CD4-positive, alpha-beta memory T cell (primary cell): ENCODE measurements around the gene PNMA1. TPM values are rescaled to one million over a fixed set of nuclear protein-coding genes. Genes with fewer than 3 reads are reported as not detected.
"Not testable (repeated sequence)": the region's sequence is repeated elsewhere in the genome, so short reads cannot be mapped to it uniquely, and the experiment has no call there.

Source experiments
- CTCF ChIA-PET: fragments of 350-600 bp; sonication (Branson Sonifier 250); formaldehyde crosslinking; loops from one replicate; lab custom pipeline; 2021; ENCODE audit warnings: inconsistent platforms; ENCODE audit not compliant: partially characterized antibody; lab: Charles Lee
- POLR2A ChIA-PET: fragments of 350-600 bp; sonication (Branson Sonifier 250); formaldehyde crosslinking; loops from one replicate; lab custom pipeline; 2021; ENCODE audit not compliant: partially characterized antibody; lab: Charles Lee
- DNase-seq, 5 donors: peaks; one replicate each; pipeline versions ENCODE4 v3.0.0 to v3.0.0-alpha.2; 2020 to 2022; ENCODE audit warnings: mixed read lengths in 1 of 5
- H3K27ac ChIP-seq: one replicate; pipeline ENCODE4 v1.7.0; 2013; ENCODE audit warnings: low read depth, low read length
- H3K27me3 ChIP-seq: 2 replicates; pipeline ENCODE4 v1.7.0; 2013; ENCODE audit warnings: mild to moderate bottlenecking, low read length, moderate library complexity; ENCODE audit not compliant: insufficient read depth
- H3K36me3 ChIP-seq: 2 replicates; pipeline ENCODE4 v1.7.0; 2013; ENCODE audit warnings: mild to moderate bottlenecking, low read length, moderate library complexity; ENCODE audit not compliant: insufficient read depth
- H3K4me1 ChIP-seq: 2 replicates; pipeline ENCODE4 v1.7.0; 2013; ENCODE audit warnings: mild to moderate bottlenecking, low read length, moderate library complexity; ENCODE audit not compliant: insufficient read depth
- H3K4me3 ChIP-seq, 2 donors: one replicate each; pipeline ENCODE4 v1.7.0; 2013; ENCODE audit warnings: low read length in 2 of 2, mild to moderate bottlenecking in 1 of 2
- H3K9me3 ChIP-seq, 2 donors: one replicate each; pipeline ENCODE4 v1.7.0; 2013; ENCODE audit warnings: low read length in 2 of 2, control low read depth in 1 of 2; ENCODE audit not compliant: control insufficient read depth in 1 of 2
- H3K27ac Mint-ChIP-seq, 7 donors: one replicate each; pipeline ENCODE4 v1.8.0; 2020 to 2021; ENCODE audit warnings: mixed read lengths in 7 of 7, mild to moderate bottlenecking in 6 of 7, inconsistent platforms in 3 of 7, moderate library complexity in 3 of 7
- H3K27me3 Mint-ChIP-seq, 2 donors: one replicate each; pipeline ENCODE4 v1.8.0; 2020 to 2021; ENCODE audit warnings: mixed read lengths in 2 of 2
- H3K36me3 Mint-ChIP-seq, 2 donors: one replicate each; pipeline ENCODE4 v1.8.0; 2020 to 2021; ENCODE audit warnings: mixed read lengths in 2 of 2, inconsistent platforms in 1 of 2, mild to moderate bottlenecking in 1 of 2
- H3K4me1 Mint-ChIP-seq, 4 donors: one replicate each; pipeline ENCODE4 v1.8.0; 2020 to 2021; ENCODE audit warnings: mixed read lengths in 4 of 4, mild to moderate bottlenecking in 1 of 4
- H3K4me3 Mint-ChIP-seq, 8 donors: one replicate each; pipeline ENCODE4 v1.8.0; 2020 to 2021; ENCODE audit warnings: mixed read lengths in 8 of 8, mild to moderate bottlenecking in 7 of 8, moderate library complexity in 6 of 8, inconsistent platforms in 3 of 8
- H3K9me3 Mint-ChIP-seq, 8 donors: one replicate each; pipeline ENCODE4 v1.8.0; 2020 to 2021; ENCODE audit warnings: mixed read lengths in 8 of 8, mild to moderate bottlenecking in 5 of 8, inconsistent platforms in 3 of 8, moderate library complexity in 1 of 8
- intact Hi-C: fragments of 100-400 bp; cut with micrococcal nuclease; formaldehyde crosslinking; loops from one replicate; pipeline ENCODE4 v1.15.1; 2023
- polyA plus RNA-seq, 2 donors: library from polyadenylated mRNA; unstranded; fragments of 300-500 nt; fragmentation: Illumina TruSeq; gene quantifications; one replicate each; pipeline ENCODE4 v1.2.3, GENCODE V29; 2021
- total RNA-seq, 2 experiments: library from RNA; stranded (reverse); gene quantifications; one replicate each; pipeline ENCODE4 v1.2.3, GENCODE V29; 2021

Gene PNMA1
- total and polyA plus RNA-seq, 4 experiments from 2014 or later, result 47.8 to 59.3 (median 54.8) TPM

GRCh38 chr14:73713206-73713802, 880 bp downstream of the PNMA1 start:
- H3K4me3 ChIP-seq, result peak overlapping the region; percentile 92 to 96
- Mint-ChIP-seq H3K9me3 (peaks cover 0 to 5% (median 0%) of the 10 kb centered on the region in 8 donors), H3K4me3 (peak overlapping the region; percentile 85 to 100 (median 98)), H3K36me3 (peaks cover 5 to 41% of the 10 kb centered on the region in 2 donors), H3K4me1 (peaks cover 19 to 35% (median 25%) of the 10 kb centered on the region in 4 donors), H3K27me3 (no peaks in the 10 kb centered on the region), H3K27ac (peak overlapping the region; percentile 89 to 99 (median 95))
- peaks cover 12% of the 10 kb centered on the region for H3K36me3 ChIP-seq
- peak in 1 of 5 donors; percentile 66 for DNase-seq
- no peaks in the 10 kb centered on the region for H3K27me3 ChIP-seq
- POLR2A ChIA-PET, result interaction anchor here (0.9 to 4.9 kb wide), 16 partner anchors 10 to 222 kb away, joined by 3 to 57 read pairs (median 9); partner anchors contain the start of genes ACOT2, ACOT4, ACOT6 and DNAL1
- H3K9me3 ChIP-seq, result no peaks in the 10 kb centered on the region
- CTCF ChIA-PET, result interaction anchor here (1.1 to 4.0 kb wide), 4 partner anchors 10 to 74 kb away, joined by 4 to 19 read pairs (median 10); no protein-coding TSS in a partner anchor
- H3K27ac ChIP-seq, result peak overlapping the region; percentile 80
- intact Hi-C loops, result loop anchor here (5.0 kb wide), 2 partner anchors 49 to 74 kb away; a partner anchor contains a TSS
- H3K4me1 ChIP-seq, result peaks cover 26% of the 10 kb centered on the region

DNA sequence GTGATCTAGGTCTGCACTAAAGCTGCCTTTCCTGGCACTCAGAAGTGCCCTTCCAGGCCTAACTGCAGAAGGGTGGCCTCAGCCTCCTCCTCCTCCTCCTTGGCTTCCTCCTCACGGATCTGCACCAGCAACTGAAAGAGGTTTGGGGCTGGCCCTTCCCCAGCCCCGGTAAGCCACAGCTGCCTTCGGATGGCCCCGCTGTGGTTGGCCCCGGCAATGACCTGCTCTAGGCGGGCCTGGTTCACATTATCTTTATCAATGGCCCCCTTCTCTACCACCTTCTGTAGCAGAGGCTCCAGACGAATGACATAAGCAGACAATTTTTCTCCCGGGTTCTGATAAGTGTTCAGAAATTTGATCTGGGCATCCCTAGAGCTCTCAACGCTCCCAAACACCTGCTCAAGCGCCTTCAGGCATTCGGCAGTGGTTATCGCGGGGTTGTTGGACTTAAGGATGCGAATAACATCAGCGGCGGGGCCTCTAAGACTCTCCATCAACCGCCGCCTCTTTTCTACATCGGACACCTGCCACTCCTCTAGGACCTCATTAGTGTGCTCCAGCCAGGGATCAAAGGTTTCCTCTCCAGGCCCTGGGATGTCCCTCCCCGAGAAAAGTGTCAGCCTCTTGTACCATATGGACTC, 1.5 kb downstream of the PNMA1 start:
- POLR2A ChIA-PET, result interaction anchor here (0.8 to 4.9 kb wide), 19 partner anchors 11 to 237 kb away, joined by 3 to 57 read pairs (median 7); partner anchors contain the start of genes ACOT2, ACOT4, ACOT6 and COQ6
- intact Hi-C loops, result loop anchor here (5.0 kb wide), 2 partner anchors 50 to 75 kb away; a partner anchor contains a TSS
- Mint-ChIP-seq H3K4me1 (peaks cover 19 to 35% (median 25%) of the 10 kb centered on the region in 4 donors), H3K27me3 (no peaks in the 10 kb centered on the region), H3K27ac (peak overlapping the region; percentile 89 to 99 (median 95)), H3K36me3 (peaks cover 5 to 35% of the 10 kb centered on the region in 2 donors), H3K4me3 (peak overlapping the region; percentile 85 to 100 (median 98)), H3K9me3 (peaks cover 0 to 5% (median 0%) of the 10 kb centered on the region in 8 donors)
- CTCF ChIA-PET, result interaction anchor here (1.1 to 4.0 kb wide), 6 partner anchors 10 to 116 kb away, joined by 4 to 19 read pairs (median 6); no protein-coding TSS in a partner anchor
- peak; percentile 13 to 45 (median 20) for DNase-seq
- Histone ChIP-seq H3K4me3 (peak overlapping the region; percentile 92 to 96), H3K4me1 (peaks cover 26% of the 10 kb centered on the region), H3K36me3 (peaks cover 6% of the 10 kb centered on the region), H3K9me3 (no peaks in the 10 kb centered on the region), H3K27ac (peak overlapping the region; percentile 80), H3K27me3 (no peaks in the 10 kb centered on the region)

DNA sequence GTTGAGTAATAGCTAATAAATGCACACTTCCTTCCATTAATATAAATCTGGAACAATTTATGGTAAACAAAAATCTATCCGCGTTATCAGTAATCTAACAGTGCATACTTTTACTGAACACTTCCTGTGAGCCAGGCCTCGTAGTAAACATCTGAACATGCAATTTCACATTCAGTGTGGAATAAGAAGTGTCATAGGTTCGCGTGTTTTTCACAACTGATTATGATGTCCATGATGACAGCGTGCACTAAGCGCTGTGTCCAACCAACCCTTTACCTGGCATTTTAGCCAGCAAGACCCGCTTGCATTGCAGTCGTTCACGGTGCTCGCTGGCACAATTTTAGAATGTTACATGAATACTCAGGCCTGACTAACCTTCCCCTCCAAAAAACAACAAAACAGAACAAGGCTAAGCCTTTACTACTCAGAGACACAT, 2.1 kb downstream of the PNMA1 start:
- Mint-ChIP-seq H3K4me1 (peaks cover 19 to 35% (median 25%) of the 10 kb centered on the region in 4 donors), H3K9me3 (peaks cover 0 to 5% (median 0%) of the 10 kb centered on the region in 8 donors), H3K4me3 (peak overlapping the region; percentile 85 to 100 (median 98)), H3K27ac (peak overlapping the region; percentile 89 to 99 (median 95)), H3K27me3 (no peaks in the 10 kb centered on the region), H3K36me3 (peaks cover 5 to 31% of the 10 kb centered on the region in 2 donors)
- ChIA-PET CTCF (interaction anchor here (1.3 to 4.0 kb wide), 6 partner anchors 11 to 144 kb away, joined by 3 to 19 read pairs (median 6); partner anchors contain the start of gene ACOT2), POLR2A (interaction anchor here (0.7 to 4.9 kb wide), 18 partner anchors 9 to 238 kb away, joined by 3 to 57 read pairs (median 7); partner anchors contain the start of genes ACOT2, ACOT4, ACOT6 and COQ6)
- H3K27me3 ChIP-seq, result no peaks in the 10 kb centered on the region
- H3K4me3 ChIP-seq, result peak overlapping the region; percentile 92 to 96
- H3K9me3 ChIP-seq, result no peaks in the 10 kb centered on the region
- H3K4me1 ChIP-seq, result peaks cover 26% of the 10 kb centered on the region
- intact Hi-C loops, result loop anchor here (5.0 kb wide), 2 partner anchors 50 to 75 kb away; a partner anchor contains a TSS
- peaks cover 6% of the 10 kb centered on the region for H3K36me3 ChIP-seq
- H3K27ac ChIP-seq, result peak overlapping the region; percentile 80
- peak in 4 of 5 donors; percentile 17 to 48 (median 32) for DNase-seq

DNA sequence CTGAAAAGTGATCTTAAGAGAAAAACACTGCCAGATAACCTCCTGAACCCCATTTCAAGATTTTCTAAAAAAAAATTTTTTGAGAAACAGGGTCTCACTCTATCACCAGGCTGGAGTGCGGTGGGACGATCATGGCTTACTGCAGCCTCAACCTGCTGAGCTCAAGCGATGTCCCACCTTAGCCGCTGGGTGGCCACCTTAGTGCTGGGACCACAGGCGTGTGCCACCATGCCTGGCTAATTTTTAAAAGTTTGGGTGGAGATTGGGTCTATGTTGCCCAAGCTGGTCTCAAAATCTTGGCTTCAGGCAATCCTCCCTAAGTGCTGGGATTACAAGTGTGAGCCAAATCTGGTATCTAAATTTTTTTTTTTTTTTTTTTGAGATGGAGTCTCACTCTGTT, 3.4 kb downstream of the PNMA1 start:
- no peak overlapping the region for H3K27ac Mint-ChIP-seq
- no peaks in the 10 kb centered on the region for H3K9me3 ChIP-seq
- H3K27me3 ChIP-seq, result no peaks in the 10 kb centered on the region
- peaks cover 19 to 35% (median 24%) of the 10 kb centered on the region in 4 donors for H3K4me1 Mint-ChIP-seq
- H3K9me3 Mint-ChIP-seq, result peaks cover 0 to 5% (median 0%) of the 10 kb centered on the region in 8 donors
- intact Hi-C loops, result loop anchor here (5.0 kb wide), 2 partner anchors 52 to 77 kb away; a partner anchor contains a TSS
- H3K4me3 Mint-ChIP-seq, result peak overlapping the region in 2 of 8 donors; percentile 4 to 22
- H3K36me3 ChIP-seq, result peaks cover 4% of the 10 kb centered on the region
- peaks cover 26% of the 10 kb centered on the region for H3K4me1 ChIP-seq
- ChIA-PET POLR2A (interaction anchor here (0.9 to 4.9 kb wide), 9 partner anchors 11 to 239 kb away, joined by 3 to 57 read pairs (median 6); partner anchors contain the start of genes ACOT6, COQ6, FAM161B and PTGR2), CTCF (interaction anchor here (1.3 to 4.0 kb wide), 3 partner anchors 18 to 142 kb away, joined by 3 to 19 read pairs (median 14); partner anchors contain the start of gene ACOT2)
- peaks cover 5 to 22% of the 10 kb centered on the region in 2 donors for H3K36me3 Mint-ChIP-seq
- no peaks in the 10 kb centered on the region for H3K27me3 Mint-ChIP-seq
- H3K4me3 ChIP-seq, result no peak overlapping the region
- DNase-seq, result no peak
- no peak overlapping the region for H3K27ac ChIP-seq

- no peaks in the 10 kb centered on the region for H3K27me3 ChIP-seq
- Mint-ChIP-seq H3K27ac (peak overlapping the region; percentile 19 to 84 (median 38)), H3K4me1 (peaks cover 19 to 35% (median 22%) of the 10 kb centered on the region in 4 donors), H3K9me3 (peaks cover 0 to 5% (median 0%) of the 10 kb centered on the region in 8 donors), H3K4me3 (peak overlapping the region in 6 of 8 donors; percentile 7 to 77 (median 65)), H3K27me3 (no peaks in the 10 kb centered on the region), H3K36me3 (peaks cover 5 to 19% of the 10 kb centered on the region in 2 donors)
- no peak for DNase-seq
- no peaks in the 10 kb centered on the region for H3K9me3 ChIP-seq
- ChIA-PET POLR2A (interaction anchor here (1.2 to 4.9 kb wide), 4 partner anchors 77 to 240 kb away, joined by 3 to 57 read pairs (median 10); partner anchors contain the start of genes ACOT6, COQ6, FAM161B and PTGR2), CTCF (interaction anchor here (3.8 to 4.0 kb wide), 2 partner anchors 19 to 77 kb away, joined by 14 to 19 read pairs; no protein-coding TSS in a partner anchor)
- intact Hi-C loops, result loop anchor here (5.0 kb wide), 2 partner anchors 52 to 77 kb away; a partner anchor contains a TSS
- peaks cover 26% of the 10 kb centered on the region for H3K4me1 ChIP-seq
- H3K36me3 ChIP-seq, result no peaks in the 10 kb centered on the region
- no peak overlapping the region for H3K4me3 ChIP-seq
- no peak overlapping the region for H3K27ac ChIP-seq
Observed at GRCh38 chr14:73709904-73710469, 4.2 kb downstream of the PNMA1 start.

DNA sequence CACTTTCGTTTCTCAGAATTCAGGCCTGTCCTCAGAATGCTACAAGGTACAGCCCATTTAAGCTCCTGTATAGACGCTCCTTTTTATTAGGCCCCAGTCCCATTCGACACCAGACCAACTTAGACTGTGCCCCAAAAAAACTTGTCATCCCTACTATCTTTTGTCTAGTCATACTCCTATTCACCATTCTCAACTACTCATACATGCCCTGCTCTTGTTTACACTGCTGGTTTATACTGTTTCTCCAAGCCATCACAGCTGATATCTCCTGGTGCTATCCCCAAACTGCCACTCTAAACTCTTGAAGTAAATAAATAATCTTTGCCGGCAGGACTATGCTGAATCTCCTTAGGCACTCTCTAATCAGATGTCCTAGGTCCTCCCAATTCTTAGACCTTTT, 6.1 kb downstream of the PNMA1 start:
- H3K36me3 ChIP-seq, POLR2A ChIA-PET, H3K27ac ChIP-seq, CTCF ChIA-PET, H3K4me3 ChIP-seq, H3K9me3 Mint-ChIP-seq, intact Hi-C loops, H3K4me3 Mint-ChIP-seq, H3K9me3 ChIP-seq, H3K27me3 ChIP-seq, H3K27me3 Mint-ChIP-seq, DNase-seq, H3K36me3 Mint-ChIP-seq: not testable (repeated sequence)
- H3K4me1 Mint-ChIP-seq, result peaks cover 12 to 23% (median 13%) of the 10 kb centered on the region in 4 donors
- peak overlapping the region in 3 of 7 donors; percentile 26 to 49 (median 35) for H3K27ac Mint-ChIP-seq
- H3K4me1 ChIP-seq, result peaks cover 20% of the 10 kb centered on the region
